Suprapubic skin (tissue), 3 donors: ENCODE data around the gene ZNF526.

Source experiments
- CTCF ChIP-seq, 2 donors: fragments of 200-600 bp in 1 of 2; fragments of 450-650 bp in 1 of 2; sonication (generic) in 1 of 2; IDR thresholded peaks; one replicate each; pipeline ENCODE4 v1.5.1; 2016 to 2019; ENCODE audit warnings: antibody characterized with exemption in 2 of 2, mild to moderate bottlenecking in 1 of 2, moderate library complexity in 1 of 2
- EP300 ChIP-seq: sonication (generic); formaldehyde crosslinking; IDR thresholded peaks from one replicate; pipeline ENCODE4 v1.6.1; 2017; ENCODE audit warnings: antibody characterized with exemption

GRCh38 chr19:42267644-42268141 is 47.6 kb downstream of the ZNF526 start:
- TF ChIP-seq EP300 (no peak), CTCF (IDR thresholded peaks at IDR 0.05) (no peak)
